ENCODE results near the gene C1QTNF1.

Gene C1QTNF1

GRCh38 chr17:79026376-79027273 is 2.7 kb downstream of the C1QTNF1 start:
- Histone ChIP-seq H3K4me3 (replicated peaks; ENCODE audit: insufficient read depth, low read length) (no peak overlapping the region), H3K27ac (replicated peaks) (no peak overlapping the region), H3K27me3 (ENCODE audit: insufficient read depth, poor library complexity, severe bottlenecking) (peaks cover 68% of the 10 kb centered on the region)
- TF ChIP-seq GABPA (IDR thresholded peaks at IDR 0.05; ENCODE audit: low read depth) = no peak
- TF ChIP-seq POLR2AphosphoS5 (IDR thresholded peaks at IDR 0.05; ENCODE audit: low read depth) = no peak
- TF ChIP-seq CTCF (IDR thresholded peaks at IDR 0.05; ENCODE audit: insufficient read depth, low read length) = no peak
- no peak for TF ChIP-seq REST (IDR thresholded peaks at IDR 0.05; ENCODE audit: insufficient replicate concordance, low read depth)
- TF ChIP-seq SPI1 (IDR thresholded peaks at IDR 0.05; ENCODE audit: borderline replicate concordance, low read depth) = no peak
- no peak for DNase-seq (ENCODE audit: low read depth in 1 of 2, low spot score in 1 of 2)

GRCh38 chr17:79027274-79027924 is 3.4 kb downstream of the C1QTNF1 start:
- Histone ChIP-seq H3K27me3 (ENCODE audit: insufficient read depth, poor library complexity, severe bottlenecking) (peaks cover 66% of the 10 kb centered on the region), H3K4me3 (replicated peaks; ENCODE audit: insufficient read depth, low read length) (no peak overlapping the region), H3K27ac (replicated peaks) (no peak overlapping the region)
- no peak for DNase-seq (ENCODE audit: low read depth in 1 of 2, low spot score in 1 of 2)
- TF ChIP-seq SPI1 (IDR thresholded peaks at IDR 0.05; ENCODE audit: borderline replicate concordance, low read depth) (no peak), REST (IDR thresholded peaks at IDR 0.05; ENCODE audit: insufficient replicate concordance, low read depth) (no peak), POLR2AphosphoS5 (IDR thresholded peaks at IDR 0.05; ENCODE audit: low read depth) (no peak), GABPA (IDR thresholded peaks at IDR 0.05; ENCODE audit: low read depth) (no peak), CTCF (IDR thresholded peaks at IDR 0.05; ENCODE audit: insufficient read depth, low read length) (no peak)

GRCh38 chr17:79027925-79028491 is 4.0 kb downstream of the C1QTNF1 start:
- Histone ChIP-seq H3K27ac (replicated peaks) (no peak overlapping the region), H3K4me3 (replicated peaks; ENCODE audit: insufficient read depth, low read length) (no peak overlapping the region), H3K27me3 (ENCODE audit: insufficient read depth, poor library complexity, severe bottlenecking) (peaks cover 60% of the 10 kb centered on the region)
- TF ChIP-seq POLR2AphosphoS5 (IDR thresholded peaks at IDR 0.05; ENCODE audit: low read depth) = no peak
- no peak for TF ChIP-seq SPI1 (IDR thresholded peaks at IDR 0.05; ENCODE audit: borderline replicate concordance, low read depth)
- TF ChIP-seq REST (IDR thresholded peaks at IDR 0.05; ENCODE audit: insufficient replicate concordance, low read depth) = no peak
- TF ChIP-seq CTCF (IDR thresholded peaks at IDR 0.05; ENCODE audit: insufficient read depth, low read length) = no peak
- DNase-seq (ENCODE audit: low read depth in 1 of 2, low spot score in 1 of 2) = no peak
